LNCaP clone FGC (cell line): Measurements from ENCODE around the gene PRSS35.
"Not testable (repeated sequence)": the region's sequence is repeated elsewhere in the genome, so short reads cannot be mapped to it uniquely, and the experiment has no call there.

Experiments
- DNase-seq: peaks from one replicate; pipeline ENCODE4 v3.0.0-alpha.2; 2011; ENCODE audit warnings: low read depth
- H3K4me3 ChIP-seq: 2 replicates; pipeline ENCODE4 v1.5.1; 2011; ENCODE audit warnings: mild to moderate bottlenecking, low read depth, low read length, control low read depth
- CTCF ChIP-seq: IDR thresholded peaks from 2 replicates; pipeline ENCODE4 v1.5.1; 2012; ENCODE audit warnings: mild to moderate bottlenecking; ENCODE audit not compliant: control insufficient read depth, insufficient read depth; ENCODE audit errors: extremely low read depth

PRSS35 gene

GRCh38 chr6:83470587-83470986, 41.7 kb upstream of the PRSS35 start:
- TF ChIP-seq CTCF, result no peak

GRCh38 chr6:83472767-83473166, 39.6 kb upstream of the PRSS35 start:
- no peak for TF ChIP-seq CTCF
- H3K4me3 ChIP-seq, result no peak overlapping the region
- no peak for DNase-seq

More at GRCh38 chr6:83470587-83470986, 41.7 kb upstream of the PRSS35 start:
- no peak overlapping the region for H3K4me3 ChIP-seq
- DNase-seq, result no peak

GRCh38 chr6:83474309-83474708, 38.0 kb upstream of the PRSS35 start:
- TF ChIP-seq CTCF, result no peak
- no peak for DNase-seq
- no peak overlapping the region for H3K4me3 ChIP-seq

DNA sequence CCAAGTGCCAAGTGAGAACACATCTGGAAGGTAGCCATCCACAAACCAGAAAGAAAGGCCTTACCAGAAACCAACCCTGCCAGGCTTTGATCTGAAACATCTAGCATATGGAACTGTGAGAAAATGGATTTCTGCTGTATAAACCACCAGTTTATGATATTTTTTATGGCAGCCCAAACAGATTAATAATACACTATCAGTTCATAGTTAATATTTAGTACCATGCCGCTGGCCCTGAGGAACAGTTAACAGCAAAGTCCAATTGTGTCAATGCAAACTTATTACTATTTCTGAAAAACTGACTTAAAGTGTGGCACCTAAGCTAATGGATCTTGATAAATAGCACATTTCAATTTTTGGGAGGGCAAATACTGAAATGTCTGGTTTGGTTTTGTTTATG, 35.4 kb upstream of the PRSS35 start:
- no peak overlapping the region for H3K4me3 ChIP-seq
- no peak for DNase-seq
- TF ChIP-seq CTCF, result no peak

- no peak overlapping the region for H3K4me3 ChIP-seq
- TF ChIP-seq CTCF, result no peak
- no peak for DNase-seq
Measured at GRCh38 chr6:83479389-83479788, 32.9 kb upstream of the PRSS35 start.

DNA sequence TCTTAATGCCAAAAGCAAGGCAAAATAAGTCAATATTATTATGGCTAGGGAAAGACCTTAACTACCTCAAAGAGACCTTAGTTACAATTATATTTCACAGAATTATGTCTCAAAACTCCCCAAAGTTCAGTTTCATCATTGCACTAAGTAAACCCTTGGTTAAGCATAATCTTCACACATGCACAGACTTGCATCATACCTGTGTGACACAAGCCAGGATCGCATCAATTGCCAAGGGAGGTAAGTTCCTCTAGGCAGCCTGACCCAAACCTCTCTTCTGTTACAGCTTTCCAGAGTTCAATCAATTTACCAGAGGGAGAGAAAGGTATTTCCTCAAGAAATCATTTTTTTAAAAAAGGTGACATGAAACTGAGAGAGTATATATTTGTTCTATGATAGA, 31.9 kb upstream of the PRSS35 start:
- no peak for TF ChIP-seq CTCF
- no peak for DNase-seq
- no peak overlapping the region for H3K4me3 ChIP-seq

DNA sequence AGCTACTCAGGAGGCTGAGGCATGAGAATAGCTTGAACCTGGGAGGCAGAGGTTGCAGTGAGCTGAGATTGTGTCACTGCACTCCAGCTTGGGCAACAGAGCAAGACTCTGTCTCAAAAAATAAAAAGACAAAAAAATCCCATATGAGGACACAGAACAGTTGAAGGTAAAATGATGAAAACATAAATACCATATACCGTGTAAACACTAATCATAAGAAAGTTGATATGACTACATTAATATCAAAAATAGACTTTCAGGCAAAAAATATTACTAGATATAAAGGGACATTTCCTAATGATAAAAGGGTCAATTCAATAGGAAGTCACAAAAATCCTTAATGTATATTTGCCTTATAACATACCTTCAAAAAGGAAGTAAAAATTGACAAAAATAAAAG, 30.4 kb upstream of the PRSS35 start:
- not testable (repeated sequence) for DNase-seq, H3K4me3 ChIP-seq

DNA sequence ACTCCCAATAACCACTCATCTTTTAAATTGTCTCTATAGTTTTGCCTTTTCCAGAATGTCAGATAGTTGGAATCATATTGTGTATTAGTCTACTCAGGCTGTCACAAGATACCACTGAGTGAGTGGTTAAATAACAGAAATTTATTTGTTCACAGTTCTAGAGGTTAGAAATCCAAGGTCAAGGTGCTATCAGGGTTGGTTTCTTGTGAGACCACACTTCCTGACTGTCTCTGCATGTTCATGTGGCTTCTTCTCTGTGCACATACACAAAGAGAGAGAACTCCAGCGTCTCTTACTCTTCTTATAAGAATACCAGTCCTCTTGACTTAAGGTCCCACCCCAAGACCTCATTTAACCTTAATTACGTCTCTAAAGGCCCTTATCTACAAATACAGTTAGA, 23.9 kb upstream of the PRSS35 start:
- TF ChIP-seq CTCF, result no peak
- H3K4me3 ChIP-seq, result no peak overlapping the region
- DNase-seq, result no peak
